ENCODE data around the gene MAPK13.

GRCh38 chr6:36124881-36125280, 5.4 kb upstream of the MAPK13 start:
- TF ChIP-seq CTCF (IDR thresholded peaks at IDR 0.05) = no peak
- no peak for TF ChIP-seq POLR2AphosphoS5 (IDR thresholded peaks at IDR 0.05)
- TF ChIP-seq POLR2A (IDR thresholded peaks at IDR 0.05) = no peak

Measured in breast epithelium (tissue), 3 donors.